GM23338 (cell line): Measurements from ENCODE around the gene SPATA25. TPM values are rescaled to one million over a fixed set of nuclear protein-coding genes. Genes with fewer than 3 reads are reported as not detected.

Experiments used
- ATAC-seq: fragments of 200-7000 bp; cut with Tn5 transposase; 3 replicates; pipeline ENCODE4 v1.9.1; 2020
- DNase-seq: peaks from one replicate; pipeline ENCODE4 v3.0.0-alpha.2; 2015; ENCODE audit warnings: low spot score
- H2AFZ ChIP-seq: fragments of 200-600 bp; sonication (generic); 2 replicates; pipeline ENCODE4 v1.8.0; 2016; ENCODE audit warnings: antibody characterized with exemption, mild to moderate bottlenecking, moderate library complexity
- H3F3A ChIP-seq: fragments of 200-600 bp; sonication (generic); replicated peaks from 2 replicates; pipeline ENCODE4 v1.8.0; 2017; ENCODE audit warnings: antibody characterized with exemption, mixed run types, low read depth
- H3K27ac ChIP-seq: fragments of 200-600 bp; sonication (generic); 2 replicates; pipeline ENCODE4 v1.6.1; 2016; ENCODE audit warnings: low read depth
- H3K27me3 ChIP-seq: fragments of 200-600 bp; sonication (generic); 2 replicates; pipeline ENCODE4 v1.8.0; 2016; ENCODE audit warnings: mild to moderate bottlenecking, mixed run types, moderate library complexity; ENCODE audit not compliant: insufficient read depth
- H3K36me3 ChIP-seq: fragments of 200-600 bp; sonication (generic); 2 replicates; pipeline ENCODE4 v1.8.0; 2016; ENCODE audit warnings: mild to moderate bottlenecking; ENCODE audit not compliant: insufficient read depth
- H3K4me1 ChIP-seq: fragments of 200-600 bp; sonication (generic); 2 replicates; pipeline ENCODE4 v1.8.0; 2016; ENCODE audit warnings: mild to moderate bottlenecking, moderate library complexity; ENCODE audit not compliant: insufficient read depth
- H3K4me2 ChIP-seq: fragments of 200-600 bp; sonication (generic); 2 replicates; pipeline ENCODE4 v1.7.1; 2017; ENCODE audit warnings: mixed run types
- H3K4me3 ChIP-seq: fragments of 200-600 bp; sonication (generic); 2 replicates; pipeline ENCODE4 v1.6.1; 2016; ENCODE audit warnings: mixed run types
- H3K79me2 ChIP-seq: fragments of 200-600 bp; sonication (generic); replicated peaks from 2 replicates; pipeline ENCODE4 v1.8.0; 2017; ENCODE audit warnings: mild to moderate bottlenecking; ENCODE audit not compliant: insufficient read depth
- H3K9me2 ChIP-seq: fragments of 200-600 bp; sonication (generic); 2 replicates; pipeline ENCODE4 v1.8.0; 2017; ENCODE audit not compliant: insufficient read depth
- H4K20me1 ChIP-seq: fragments of 200-600 bp; sonication (generic); replicated peaks from 2 replicates; pipeline ENCODE4 v1.8.0; 2017; ENCODE audit warnings: mild to moderate bottlenecking; ENCODE audit not compliant: insufficient read depth
- H3K27ac Mint-ChIP-seq: 2 replicates; pipeline ENCODE4 v1.8.0; 2020; ENCODE audit warnings: inconsistent platforms, mild to moderate bottlenecking, moderate library complexity, mixed read lengths
- H3K27me3 Mint-ChIP-seq: 3 replicates; pipeline ENCODE4 v1.8.0; 2022; ENCODE audit warnings: low read depth, mild to moderate bottlenecking, moderate library complexity, mixed read lengths, inconsistent platforms; ENCODE audit not compliant: insufficient read depth, poor library complexity
- H3K36me3 Mint-ChIP-seq: 3 replicates; pipeline ENCODE4 v1.8.0; 2021; ENCODE audit warnings: low read depth, mild to moderate bottlenecking, inconsistent platforms, moderate library complexity, mixed read lengths
- H3K4me1 Mint-ChIP-seq: 3 replicates; pipeline ENCODE4 v1.8.0; 2020; ENCODE audit warnings: mild to moderate bottlenecking, inconsistent platforms, mixed read lengths
- H3K4me3 Mint-ChIP-seq: 3 replicates; pipeline ENCODE4 v1.8.0; 2021; ENCODE audit warnings: moderate library complexity, mild to moderate bottlenecking, inconsistent platforms, mixed read lengths
- H3K9me3 Mint-ChIP-seq: 3 replicates; pipeline ENCODE4 v1.8.0; 2020; ENCODE audit warnings: moderate library complexity, mild to moderate bottlenecking, inconsistent platforms, mixed read lengths
- EZH2 ChIP-seq: fragments of 200-600 bp; sonication (generic); IDR thresholded peaks from one replicate; pipeline ENCODE4 v1.8.0; 2017; ENCODE audit warnings: antibody characterized with exemption, mild to moderate bottlenecking, low read depth; ENCODE audit not compliant: unreplicated experiment
- EZH2phosphoT487 ChIP-seq: fragments of 200-600 bp; sonication (generic); IDR thresholded peaks from one replicate; pipeline ENCODE4 v1.8.1; 2018; ENCODE audit warnings: antibody characterized with exemption; ENCODE audit not compliant: unreplicated experiment
- JUNB ChIP-seq: IDR thresholded peaks from one replicate; pipeline ENCODE4 v1.6.1; 2016; ENCODE audit warnings: antibody characterized with exemption; ENCODE audit not compliant: unreplicated experiment
- NANOG ChIP-seq: IDR thresholded peaks from 2 replicates; pipeline ENCODE4 v1.6.1; 2016; ENCODE audit warnings: antibody characterized with exemption, borderline replicate concordance
- POLR2AphosphoS5 ChIP-seq: IDR thresholded peaks from 2 replicates; pipeline ENCODE4 v1.6.1; 2016; ENCODE audit warnings: antibody characterized with exemption, low read depth
- STAT1 ChIP-seq: IDR thresholded peaks from one replicate; pipeline ENCODE4 v1.6.1; 2016; ENCODE audit warnings: antibody characterized with exemption; ENCODE audit not compliant: unreplicated experiment
- ZNF114 ChIP-seq: fragments of 250-450 bp; sonication (Bioruptor Pico); IDR thresholded peaks from 2 replicates; pipeline ENCODE4 v1.5.0; 2020; ENCODE audit warnings: mild to moderate bottlenecking, moderate library complexity
- ZNF331 ChIP-seq: fragments of 250-450 bp; sonication (Bioruptor Pico); IDR thresholded peaks from 2 replicates; pipeline ENCODE4 v1.5.0; 2020; ENCODE audit warnings: low read depth, mild to moderate bottlenecking, moderate library complexity
- polyA plus RNA-seq: library from polyadenylated mRNA; unstranded; fragments of >200 nt; fragmentation: Nextera tagmentation; extraction: Ambion mirVana; gene quantifications from 2 replicates; pipeline ENCODE4 v1.2.1, GENCODE V29; 2016
- total RNA-seq: library from RNA; depleted of rRNA; stranded (reverse); fragments of >200 nt; shearing (Covaris generic); gene quantifications from 2 replicates; pipeline ENCODE4 v1.2.3, GENCODE V29; 2014
- TF ChIP-seq, protein P1 (sequence below): IDR thresholded peaks from one replicate; pipeline ENCODE4 v1.6.1; 2018; ENCODE audit warnings: antibody characterized with exemption; ENCODE audit not compliant: unreplicated experiment
- TF ChIP-seq, protein P2 (sequence below): IDR thresholded peaks from 2 replicates; pipeline ENCODE4 v1.6.1; 2016; ENCODE audit warnings: antibody characterized with exemption
- TF ChIP-seq, protein P3 (sequence below), 2 experiments: fragments of 200-600 bp in 1 of 2; sonication (generic) in 1 of 2; conservative IDR thresholded peaks; 2 replicates each; pipeline versions ENCODE4 v1.5.1 to v1.6.1; 2016 to 2017; ENCODE audit warnings: antibody characterized with exemption in 2 of 2, low read depth in 2 of 2, mild to moderate bottlenecking in 2 of 2, moderate library complexity in 1 of 2

The SPATA25 gene
- total and polyA plus RNA-seq, 2 experiments from 2014 or later: 7.5 TPM; not detected in 1

DNA sequence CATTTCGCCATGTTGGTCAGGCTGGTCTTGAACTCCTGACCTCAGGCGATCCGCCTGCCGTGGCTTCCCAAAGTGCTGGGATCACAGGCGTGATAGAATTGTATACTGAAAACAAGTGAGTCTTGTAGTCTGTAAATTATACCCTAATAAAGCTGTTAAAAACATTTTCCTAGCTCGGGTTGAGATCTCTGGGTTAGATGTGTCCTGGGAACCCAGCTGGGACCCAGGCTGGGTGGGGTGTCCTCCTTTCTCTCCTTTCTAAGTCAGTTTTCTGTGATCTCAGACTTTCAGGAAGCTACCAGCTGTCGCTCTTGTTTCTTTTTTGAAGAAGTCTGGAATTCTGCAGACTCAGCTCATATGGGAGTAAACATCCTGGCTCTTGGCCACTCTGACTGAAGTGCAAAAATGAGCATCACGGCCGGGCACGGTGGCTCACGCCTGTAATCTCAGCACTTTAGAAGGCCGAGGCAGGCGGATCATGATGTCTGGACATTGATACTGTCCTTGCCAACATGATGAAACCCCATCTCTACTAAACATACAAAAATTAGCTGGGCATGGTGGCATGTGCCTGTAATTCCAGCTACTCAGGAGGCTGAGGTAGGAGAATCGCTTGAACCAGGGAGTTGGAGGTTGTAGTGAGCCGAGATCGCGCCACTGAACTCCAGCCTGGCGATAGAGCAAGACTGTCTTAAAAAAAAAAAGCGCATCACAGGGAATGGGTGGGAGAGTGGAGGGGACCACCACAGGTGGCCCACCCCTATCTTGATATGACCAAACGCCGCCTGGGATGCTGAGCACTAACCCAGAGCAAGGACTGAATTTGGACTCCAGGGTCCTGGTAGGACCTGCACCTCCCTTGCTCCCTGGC is 37.2 kb upstream of the SPATA25 start (continued):
- TF ChIP-seq, protein P1, sequence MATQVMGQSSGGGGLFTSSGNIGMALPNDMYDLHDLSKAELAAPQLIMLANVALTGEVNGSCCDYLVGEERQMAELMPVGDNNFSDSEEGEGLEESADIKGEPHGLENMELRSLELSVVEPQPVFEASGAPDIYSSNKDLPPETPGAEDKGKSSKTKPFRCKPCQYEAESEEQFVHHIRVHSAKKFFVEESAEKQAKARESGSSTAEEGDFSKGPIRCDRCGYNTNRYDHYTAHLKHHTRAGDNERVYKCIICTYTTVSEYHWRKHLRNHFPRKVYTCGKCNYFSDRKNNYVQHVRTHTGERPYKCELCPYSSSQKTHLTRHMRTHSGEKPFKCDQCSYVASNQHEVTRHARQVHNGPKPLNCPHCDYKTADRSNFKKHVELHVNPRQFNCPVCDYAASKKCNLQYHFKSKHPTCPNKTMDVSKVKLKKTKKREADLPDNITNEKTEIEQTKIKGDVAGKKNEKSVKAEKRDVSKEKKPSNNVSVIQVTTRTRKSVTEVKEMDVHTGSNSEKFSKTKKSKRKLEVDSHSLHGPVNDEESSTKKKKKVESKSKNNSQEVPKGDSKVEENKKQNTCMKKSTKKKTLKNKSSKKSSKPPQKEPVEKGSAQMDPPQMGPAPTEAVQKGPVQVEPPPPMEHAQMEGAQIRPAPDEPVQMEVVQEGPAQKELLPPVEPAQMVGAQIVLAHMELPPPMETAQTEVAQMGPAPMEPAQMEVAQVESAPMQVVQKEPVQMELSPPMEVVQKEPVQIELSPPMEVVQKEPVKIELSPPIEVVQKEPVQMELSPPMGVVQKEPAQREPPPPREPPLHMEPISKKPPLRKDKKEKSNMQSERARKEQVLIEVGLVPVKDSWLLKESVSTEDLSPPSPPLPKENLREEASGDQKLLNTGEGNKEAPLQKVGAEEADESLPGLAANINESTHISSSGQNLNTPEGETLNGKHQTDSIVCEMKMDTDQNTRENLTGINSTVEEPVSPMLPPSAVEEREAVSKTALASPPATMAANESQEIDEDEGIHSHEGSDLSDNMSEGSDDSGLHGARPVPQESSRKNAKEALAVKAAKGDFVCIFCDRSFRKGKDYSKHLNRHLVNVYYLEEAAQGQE: no peak
- TF ChIP-seq, protein P2, sequence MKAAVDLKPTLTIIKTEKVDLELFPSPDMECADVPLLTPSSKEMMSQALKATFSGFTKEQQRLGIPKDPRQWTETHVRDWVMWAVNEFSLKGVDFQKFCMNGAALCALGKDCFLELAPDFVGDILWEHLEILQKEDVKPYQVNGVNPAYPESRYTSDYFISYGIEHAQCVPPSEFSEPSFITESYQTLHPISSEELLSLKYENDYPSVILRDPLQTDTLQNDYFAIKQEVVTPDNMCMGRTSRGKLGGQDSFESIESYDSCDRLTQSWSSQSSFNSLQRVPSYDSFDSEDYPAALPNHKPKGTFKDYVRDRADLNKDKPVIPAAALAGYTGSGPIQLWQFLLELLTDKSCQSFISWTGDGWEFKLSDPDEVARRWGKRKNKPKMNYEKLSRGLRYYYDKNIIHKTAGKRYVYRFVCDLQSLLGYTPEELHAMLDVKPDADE: no peak
- TF ChIP-seq JUNB (no peak), POLR2AphosphoS5 (no peak), STAT1 (no peak), NANOG (no peak), EZH2 (no peak)
- TF ChIP-seq, protein P3, sequence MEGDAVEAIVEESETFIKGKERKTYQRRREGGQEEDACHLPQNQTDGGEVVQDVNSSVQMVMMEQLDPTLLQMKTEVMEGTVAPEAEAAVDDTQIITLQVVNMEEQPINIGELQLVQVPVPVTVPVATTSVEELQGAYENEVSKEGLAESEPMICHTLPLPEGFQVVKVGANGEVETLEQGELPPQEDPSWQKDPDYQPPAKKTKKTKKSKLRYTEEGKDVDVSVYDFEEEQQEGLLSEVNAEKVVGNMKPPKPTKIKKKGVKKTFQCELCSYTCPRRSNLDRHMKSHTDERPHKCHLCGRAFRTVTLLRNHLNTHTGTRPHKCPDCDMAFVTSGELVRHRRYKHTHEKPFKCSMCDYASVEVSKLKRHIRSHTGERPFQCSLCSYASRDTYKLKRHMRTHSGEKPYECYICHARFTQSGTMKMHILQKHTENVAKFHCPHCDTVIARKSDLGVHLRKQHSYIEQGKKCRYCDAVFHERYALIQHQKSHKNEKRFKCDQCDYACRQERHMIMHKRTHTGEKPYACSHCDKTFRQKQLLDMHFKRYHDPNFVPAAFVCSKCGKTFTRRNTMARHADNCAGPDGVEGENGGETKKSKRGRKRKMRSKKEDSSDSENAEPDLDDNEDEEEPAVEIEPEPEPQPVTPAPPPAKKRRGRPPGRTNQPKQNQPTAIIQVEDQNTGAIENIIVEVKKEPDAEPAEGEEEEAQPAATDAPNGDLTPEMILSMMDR (conservative IDR thresholded peaks at IDR 0.05; ENCODE audit: low read depth in 2 of 2): no peak

DNA sequence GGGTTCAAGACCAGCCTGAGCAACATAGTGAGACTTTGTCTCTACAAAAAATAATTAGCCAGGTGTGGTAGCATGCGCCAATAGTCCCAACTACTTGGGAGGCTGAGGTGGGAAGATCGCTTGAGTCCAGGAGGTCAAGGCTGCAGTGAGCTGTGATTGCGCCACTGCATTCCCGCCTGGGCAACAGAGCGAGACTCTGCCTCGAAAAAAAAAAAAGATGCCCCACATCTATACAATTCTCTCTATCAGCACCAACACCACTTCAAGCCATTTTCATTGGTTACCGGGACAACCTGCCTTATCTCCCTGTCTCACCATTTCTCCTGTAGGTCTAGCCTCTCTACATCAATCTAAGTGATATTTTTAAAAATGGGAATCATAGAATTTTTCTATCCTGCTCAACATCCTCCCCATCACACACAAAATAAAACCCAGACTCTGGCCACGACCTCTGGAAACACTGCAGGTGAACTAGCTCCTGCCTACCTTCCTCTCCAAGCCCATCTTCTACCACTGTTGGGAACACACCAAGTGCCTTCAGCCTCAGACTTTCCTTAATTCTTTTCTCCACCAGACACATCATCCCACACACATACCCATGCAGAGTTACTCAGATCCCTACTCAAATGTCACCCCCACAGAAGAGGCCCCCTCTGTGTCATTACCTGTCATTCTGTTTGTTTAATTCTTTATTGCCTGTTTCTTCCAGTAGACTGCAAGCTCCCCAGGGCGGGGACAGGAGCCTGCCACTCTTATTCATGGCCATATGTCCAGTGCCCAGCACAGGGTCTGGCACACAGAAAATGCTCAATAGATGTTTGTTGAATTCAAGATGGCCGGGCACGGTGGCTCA is 34.1 kb upstream of the SPATA25 start:
- H3K36me3 ChIP-seq: no peaks in the 10 kb centered on the region
- Mint-ChIP-seq H3K4me1 (peaks cover 24% of the 10 kb centered on the region), H3K4me3 (no peak overlapping the region; the same call in 2 of the 3 replicates), H3K36me3 (no peaks in the 10 kb centered on the region), H3K27me3 (peaks cover 7% of the 10 kb centered on the region), H3K9me3 (no peaks in the 10 kb centered on the region), H3K27ac (no peak overlapping the region)
- no peaks in the 10 kb centered on the region for H3K79me2 ChIP-seq
- DNase-seq (no peak), ATAC-seq (no peak)
- no peak overlapping the region for H3K4me2 ChIP-seq
- no peaks in the 10 kb centered on the region for H3F3A ChIP-seq
- no peaks in the 10 kb centered on the region for H4K20me1 ChIP-seq
- no peaks in the 10 kb centered on the region for H3K9me2 ChIP-seq
- no peak overlapping the region for H3K27ac ChIP-seq
- no peak overlapping the region; the same call in 1 of the 2 replicates for H2AFZ ChIP-seq
- H3K27me3 ChIP-seq: no peaks in the 10 kb centered on the region
- H3K4me1 ChIP-seq: no peaks in the 10 kb centered on the region
- H3K4me3 ChIP-seq: no peak overlapping the region
- no peak for TF ChIP-seq EZH2phosphoT487
- TF ChIP-seq ZNF114 (CRISPR knock-in tag): no peak
- no peak for TF ChIP-seq STAT1
- TF ChIP-seq, protein P2: no peak
- TF ChIP-seq, protein P3 (conservative IDR thresholded peaks at IDR 0.05; ENCODE audit: low read depth in 2 of 2): no peak
- no peak for TF ChIP-seq ZNF331
